WTC11 (cell line): ENCODE results near the gene CXCL12. TPM values are rescaled to one million over a fixed set of nuclear protein-coding genes. Genes with fewer than 3 reads are reported as not detected.

ENCODE experiments used
- CBFB ChIP-seq: sonication (generic); formaldehyde crosslinking; IDR thresholded peaks from 2 replicates; pipeline ENCODE4 v1.8.1; 2022; ENCODE audit warnings: mild to moderate bottlenecking, low read depth, missing genetic modification reagents
- GRHL2 ChIP-seq: fragments of 250-450 bp; sonication (Bioruptor Pico); IDR thresholded peaks from 2 replicates; pipeline ENCODE4 v1.8.0; 2022; ENCODE audit warnings: mild to moderate bottlenecking, moderate library complexity; ENCODE audit not compliant: insufficient replicate concordance, severe bottlenecking
- IRF2 ChIP-seq: sonication (generic); formaldehyde crosslinking; IDR thresholded peaks from 2 replicates; pipeline ENCODE4 v1.8.0; 2022; ENCODE audit warnings: low read depth, missing genetic modification reagents, borderline replicate concordance
- MYBL2 ChIP-seq: sonication (generic); formaldehyde crosslinking; IDR thresholded peaks from 2 replicates; pipeline ENCODE4 v1.8.1; 2023; ENCODE audit warnings: mild to moderate bottlenecking, moderate library complexity, missing genetic modification reagents
- NFYB ChIP-seq: sonication (generic); formaldehyde crosslinking; conservative IDR thresholded peaks from 2 replicates; pipeline ENCODE4 v1.8.0; 2022; ENCODE audit warnings: low read depth, missing genetic modification reagents
- NR2C2 ChIP-seq: sonication (generic); formaldehyde crosslinking; IDR thresholded peaks from 2 replicates; pipeline ENCODE4 v1.8.0; 2022; ENCODE audit warnings: mild to moderate bottlenecking, missing genetic modification reagents
- SP1 ChIP-seq: sonication (generic); formaldehyde crosslinking; conservative IDR thresholded peaks from 2 replicates; pipeline ENCODE4 v1.8.1; 2022; ENCODE audit warnings: missing genetic modification reagents
- TEAD4 ChIP-seq: sonication (generic); formaldehyde crosslinking; IDR thresholded peaks from 2 replicates; pipeline ENCODE4 v1.8.0; 2022; ENCODE audit warnings: mild to moderate bottlenecking, missing genetic modification reagents
- total RNA-seq: library from RNA; stranded (reverse); gene quantifications from 3 replicates; pipeline ENCODE4 v1.2.3, GENCODE V29; 2021
- TF ChIP-seq, protein P1 (sequence below): sonication (generic); formaldehyde crosslinking; conservative IDR thresholded peaks from 2 replicates; pipeline ENCODE4 v1.8.1; 2023; ENCODE audit warnings: mild to moderate bottlenecking, low read depth, missing genetic modification reagents, moderate library complexity
- TF ChIP-seq, protein P2 (sequence below): sonication (generic); formaldehyde crosslinking; IDR thresholded peaks from 2 replicates; pipeline ENCODE4 v1.8.0; 2022; ENCODE audit warnings: missing genetic modification reagents
- TF ChIP-seq, protein P3 (sequence below): sonication (generic); formaldehyde crosslinking; IDR thresholded peaks from 2 replicates; pipeline ENCODE4 v1.8.1; 2022; ENCODE audit warnings: low read depth, mild to moderate bottlenecking, moderate library complexity, missing genetic modification reagents, borderline replicate concordance
- TF ChIP-seq, protein P4 (sequence below): sonication (generic); formaldehyde crosslinking; IDR thresholded peaks from 2 replicates; pipeline ENCODE4 v1.8.0; 2022; ENCODE audit warnings: mild to moderate bottlenecking, missing genetic modification reagents
- TF ChIP-seq, protein P5 (sequence below): sonication (generic); formaldehyde crosslinking; IDR thresholded peaks from 2 replicates; pipeline ENCODE4 v1.8.1; 2022; ENCODE audit warnings: mild to moderate bottlenecking, missing genetic modification reagents, moderate library complexity, borderline replicate concordance
- TF ChIP-seq, protein P6 (sequence below): sonication (generic); formaldehyde crosslinking; IDR thresholded peaks from 2 replicates; pipeline ENCODE4 v1.8.1; 2023; ENCODE audit warnings: mild to moderate bottlenecking, missing genetic modification reagents, moderate library complexity
- TF ChIP-seq, protein P7 (sequence below): sonication (generic); formaldehyde crosslinking; IDR thresholded peaks from 2 replicates; pipeline ENCODE4 v1.8.1; 2023; ENCODE audit warnings: mild to moderate bottlenecking, missing genetic modification reagents, moderate library complexity
- TF ChIP-seq, protein P8 (sequence below): sonication (generic); formaldehyde crosslinking; IDR thresholded peaks from 2 replicates; pipeline ENCODE4 v1.8.0; 2022; ENCODE audit warnings: mild to moderate bottlenecking, missing genetic modification reagents
- TF ChIP-seq, protein P9 (sequence below): fragments of 250-450 bp; sonication (Bioruptor Pico); IDR thresholded peaks from 2 replicates; pipeline ENCODE4 v2.1.2; 2022; ENCODE audit warnings: mild to moderate bottlenecking, moderate library complexity
- TF ChIP-seq, protein P10 (sequence below): sonication (generic); formaldehyde crosslinking; IDR thresholded peaks from 2 replicates; pipeline ENCODE4 v1.8.1; 2022; ENCODE audit warnings: missing genetic modification reagents, borderline replicate concordance
- TF ChIP-seq, protein P11 (sequence below): sonication (generic); formaldehyde crosslinking; IDR thresholded peaks from 2 replicates; pipeline ENCODE4 v1.8.1; 2023; ENCODE audit warnings: mild to moderate bottlenecking, missing genetic modification reagents
- TF ChIP-seq, protein P12 (sequence below): sonication (generic); formaldehyde crosslinking; conservative IDR thresholded peaks from 2 replicates; pipeline ENCODE4 v1.8.1; 2022; ENCODE audit warnings: mild to moderate bottlenecking, missing genetic modification reagents

Gene CXCL12
- total RNA-seq, 1 experiment from 2014 or later: 52.4 TPM

DNA sequence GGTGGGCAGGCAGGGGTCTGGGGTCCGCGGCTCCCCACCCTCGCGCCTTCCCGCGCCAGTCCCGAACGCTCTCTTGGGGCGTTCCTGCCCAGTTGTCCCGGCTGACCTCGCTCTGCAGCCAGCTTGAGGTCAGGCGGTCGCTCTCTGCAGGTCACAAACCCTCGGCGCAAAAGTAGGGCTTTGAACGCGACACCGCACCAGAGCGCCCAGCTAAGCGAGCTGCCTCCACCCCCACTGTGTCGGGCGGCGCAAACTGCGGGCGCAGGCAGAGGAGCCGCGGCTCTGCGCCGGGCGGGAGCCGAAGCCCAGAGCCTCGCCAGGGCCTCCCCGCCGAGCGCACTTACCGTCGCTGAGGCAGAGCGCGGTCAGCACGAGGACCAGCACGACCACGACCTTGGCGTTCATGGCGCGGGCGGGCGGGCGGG, 284 bp downstream of the CXCL12 start (continued):
- TF ChIP-seq, protein P1, sequence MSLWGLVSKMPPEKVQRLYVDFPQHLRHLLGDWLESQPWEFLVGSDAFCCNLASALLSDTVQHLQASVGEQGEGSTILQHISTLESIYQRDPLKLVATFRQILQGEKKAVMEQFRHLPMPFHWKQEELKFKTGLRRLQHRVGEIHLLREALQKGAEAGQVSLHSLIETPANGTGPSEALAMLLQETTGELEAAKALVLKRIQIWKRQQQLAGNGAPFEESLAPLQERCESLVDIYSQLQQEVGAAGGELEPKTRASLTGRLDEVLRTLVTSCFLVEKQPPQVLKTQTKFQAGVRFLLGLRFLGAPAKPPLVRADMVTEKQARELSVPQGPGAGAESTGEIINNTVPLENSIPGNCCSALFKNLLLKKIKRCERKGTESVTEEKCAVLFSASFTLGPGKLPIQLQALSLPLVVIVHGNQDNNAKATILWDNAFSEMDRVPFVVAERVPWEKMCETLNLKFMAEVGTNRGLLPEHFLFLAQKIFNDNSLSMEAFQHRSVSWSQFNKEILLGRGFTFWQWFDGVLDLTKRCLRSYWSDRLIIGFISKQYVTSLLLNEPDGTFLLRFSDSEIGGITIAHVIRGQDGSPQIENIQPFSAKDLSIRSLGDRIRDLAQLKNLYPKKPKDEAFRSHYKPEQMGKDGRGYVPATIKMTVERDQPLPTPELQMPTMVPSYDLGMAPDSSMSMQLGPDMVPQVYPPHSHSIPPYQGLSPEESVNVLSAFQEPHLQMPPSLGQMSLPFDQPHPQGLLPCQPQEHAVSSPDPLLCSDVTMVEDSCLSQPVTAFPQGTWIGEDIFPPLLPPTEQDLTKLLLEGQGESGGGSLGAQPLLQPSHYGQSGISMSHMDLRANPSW (CRISPR knock-in tag): no peak
- TF ChIP-seq, protein P2, sequence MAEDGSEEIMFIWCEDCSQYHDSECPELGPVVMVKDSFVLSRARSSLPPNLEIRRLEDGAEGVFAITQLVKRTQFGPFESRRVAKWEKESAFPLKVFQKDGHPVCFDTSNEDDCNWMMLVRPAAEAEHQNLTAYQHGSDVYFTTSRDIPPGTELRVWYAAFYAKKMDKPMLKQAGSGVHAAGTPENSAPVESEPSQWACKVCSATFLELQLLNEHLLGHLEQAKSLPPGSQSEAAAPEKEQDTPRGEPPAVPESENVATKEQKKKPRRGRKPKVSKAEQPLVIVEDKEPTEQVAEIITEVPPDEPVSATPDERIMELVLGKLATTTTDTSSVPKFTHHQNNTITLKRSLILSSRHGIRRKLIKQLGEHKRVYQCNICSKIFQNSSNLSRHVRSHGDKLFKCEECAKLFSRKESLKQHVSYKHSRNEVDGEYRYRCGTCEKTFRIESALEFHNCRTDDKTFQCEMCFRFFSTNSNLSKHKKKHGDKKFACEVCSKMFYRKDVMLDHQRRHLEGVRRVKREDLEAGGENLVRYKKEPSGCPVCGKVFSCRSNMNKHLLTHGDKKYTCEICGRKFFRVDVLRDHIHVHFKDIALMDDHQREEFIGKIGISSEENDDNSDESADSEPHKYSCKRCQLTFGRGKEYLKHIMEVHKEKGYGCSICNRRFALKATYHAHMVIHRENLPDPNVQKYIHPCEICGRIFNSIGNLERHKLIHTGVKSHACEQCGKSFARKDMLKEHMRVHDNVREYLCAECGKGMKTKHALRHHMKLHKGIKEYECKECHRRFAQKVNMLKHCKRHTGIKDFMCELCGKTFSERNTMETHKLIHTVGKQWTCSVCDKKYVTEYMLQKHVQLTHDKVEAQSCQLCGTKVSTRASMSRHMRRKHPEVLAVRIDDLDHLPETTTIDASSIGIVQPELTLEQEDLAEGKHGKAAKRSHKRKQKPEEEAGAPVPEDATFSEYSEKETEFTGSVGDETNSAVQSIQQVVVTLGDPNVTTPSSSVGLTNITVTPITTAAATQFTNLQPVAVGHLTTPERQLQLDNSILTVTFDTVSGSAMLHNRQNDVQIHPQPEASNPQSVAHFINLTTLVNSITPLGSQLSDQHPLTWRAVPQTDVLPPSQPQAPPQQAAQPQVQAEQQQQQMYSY (CRISPR knock-in tag): no peak
- TF ChIP-seq, protein P3, sequence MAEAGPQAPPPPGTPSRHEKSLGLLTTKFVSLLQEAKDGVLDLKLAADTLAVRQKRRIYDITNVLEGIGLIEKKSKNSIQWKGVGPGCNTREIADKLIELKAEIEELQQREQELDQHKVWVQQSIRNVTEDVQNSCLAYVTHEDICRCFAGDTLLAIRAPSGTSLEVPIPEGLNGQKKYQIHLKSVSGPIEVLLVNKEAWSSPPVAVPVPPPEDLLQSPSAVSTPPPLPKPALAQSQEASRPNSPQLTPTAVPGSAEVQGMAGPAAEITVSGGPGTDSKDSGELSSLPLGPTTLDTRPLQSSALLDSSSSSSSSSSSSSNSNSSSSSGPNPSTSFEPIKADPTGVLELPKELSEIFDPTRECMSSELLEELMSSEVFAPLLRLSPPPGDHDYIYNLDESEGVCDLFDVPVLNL (CRISPR knock-in tag): no peak
- TF ChIP-seq CBFB (CRISPR knock-in tag): no peak
- TF ChIP-seq NFYB: no peak; the same call in 1 of the 2 replicates
- TF ChIP-seq, protein P4, sequence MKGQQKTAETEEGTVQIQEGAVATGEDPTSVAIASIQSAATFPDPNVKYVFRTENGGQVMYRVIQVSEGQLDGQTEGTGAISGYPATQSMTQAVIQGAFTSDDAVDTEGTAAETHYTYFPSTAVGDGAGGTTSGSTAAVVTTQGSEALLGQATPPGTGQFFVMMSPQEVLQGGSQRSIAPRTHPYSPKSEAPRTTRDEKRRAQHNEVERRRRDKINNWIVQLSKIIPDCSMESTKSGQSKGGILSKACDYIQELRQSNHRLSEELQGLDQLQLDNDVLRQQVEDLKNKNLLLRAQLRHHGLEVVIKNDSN (CRISPR knock-in tag): 0 out of 2 replicates have a peak, but pooled peaks have one; percentile 50
- TF ChIP-seq, protein P5, sequence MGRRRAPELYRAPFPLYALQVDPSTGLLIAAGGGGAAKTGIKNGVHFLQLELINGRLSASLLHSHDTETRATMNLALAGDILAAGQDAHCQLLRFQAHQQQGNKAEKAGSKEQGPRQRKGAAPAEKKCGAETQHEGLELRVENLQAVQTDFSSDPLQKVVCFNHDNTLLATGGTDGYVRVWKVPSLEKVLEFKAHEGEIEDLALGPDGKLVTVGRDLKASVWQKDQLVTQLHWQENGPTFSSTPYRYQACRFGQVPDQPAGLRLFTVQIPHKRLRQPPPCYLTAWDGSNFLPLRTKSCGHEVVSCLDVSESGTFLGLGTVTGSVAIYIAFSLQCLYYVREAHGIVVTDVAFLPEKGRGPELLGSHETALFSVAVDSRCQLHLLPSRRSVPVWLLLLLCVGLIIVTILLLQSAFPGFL (CRISPR knock-in tag): no peak
- no peak for TF ChIP-seq MYBL2 (CRISPR knock-in tag)
- TF ChIP-seq, protein P6, sequence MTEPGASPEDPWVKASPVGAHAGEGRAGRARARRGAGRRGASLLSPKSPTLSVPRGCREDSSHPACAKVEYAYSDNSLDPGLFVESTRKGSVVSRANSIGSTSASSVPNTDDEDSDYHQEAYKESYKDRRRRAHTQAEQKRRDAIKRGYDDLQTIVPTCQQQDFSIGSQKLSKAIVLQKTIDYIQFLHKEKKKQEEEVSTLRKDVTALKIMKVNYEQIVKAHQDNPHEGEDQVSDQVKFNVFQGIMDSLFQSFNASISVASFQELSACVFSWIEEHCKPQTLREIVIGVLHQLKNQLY (CRISPR knock-in tag): no peak
- no peak for TF ChIP-seq SP1 (CRISPR knock-in tag)
- TF ChIP-seq, protein P7, sequence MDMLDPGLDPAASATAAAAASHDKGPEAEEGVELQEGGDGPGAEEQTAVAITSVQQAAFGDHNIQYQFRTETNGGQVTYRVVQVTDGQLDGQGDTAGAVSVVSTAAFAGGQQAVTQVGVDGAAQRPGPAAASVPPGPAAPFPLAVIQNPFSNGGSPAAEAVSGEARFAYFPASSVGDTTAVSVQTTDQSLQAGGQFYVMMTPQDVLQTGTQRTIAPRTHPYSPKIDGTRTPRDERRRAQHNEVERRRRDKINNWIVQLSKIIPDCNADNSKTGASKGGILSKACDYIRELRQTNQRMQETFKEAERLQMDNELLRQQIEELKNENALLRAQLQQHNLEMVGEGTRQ (CRISPR knock-in tag): no peak
- TF ChIP-seq, protein P8, sequence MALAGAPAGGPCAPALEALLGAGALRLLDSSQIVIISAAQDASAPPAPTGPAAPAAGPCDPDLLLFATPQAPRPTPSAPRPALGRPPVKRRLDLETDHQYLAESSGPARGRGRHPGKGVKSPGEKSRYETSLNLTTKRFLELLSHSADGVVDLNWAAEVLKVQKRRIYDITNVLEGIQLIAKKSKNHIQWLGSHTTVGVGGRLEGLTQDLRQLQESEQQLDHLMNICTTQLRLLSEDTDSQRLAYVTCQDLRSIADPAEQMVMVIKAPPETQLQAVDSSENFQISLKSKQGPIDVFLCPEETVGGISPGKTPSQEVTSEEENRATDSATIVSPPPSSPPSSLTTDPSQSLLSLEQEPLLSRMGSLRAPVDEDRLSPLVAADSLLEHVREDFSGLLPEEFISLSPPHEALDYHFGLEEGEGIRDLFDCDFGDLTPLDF (CRISPR knock-in tag): no peak
- TF ChIP-seq, protein P9, sequence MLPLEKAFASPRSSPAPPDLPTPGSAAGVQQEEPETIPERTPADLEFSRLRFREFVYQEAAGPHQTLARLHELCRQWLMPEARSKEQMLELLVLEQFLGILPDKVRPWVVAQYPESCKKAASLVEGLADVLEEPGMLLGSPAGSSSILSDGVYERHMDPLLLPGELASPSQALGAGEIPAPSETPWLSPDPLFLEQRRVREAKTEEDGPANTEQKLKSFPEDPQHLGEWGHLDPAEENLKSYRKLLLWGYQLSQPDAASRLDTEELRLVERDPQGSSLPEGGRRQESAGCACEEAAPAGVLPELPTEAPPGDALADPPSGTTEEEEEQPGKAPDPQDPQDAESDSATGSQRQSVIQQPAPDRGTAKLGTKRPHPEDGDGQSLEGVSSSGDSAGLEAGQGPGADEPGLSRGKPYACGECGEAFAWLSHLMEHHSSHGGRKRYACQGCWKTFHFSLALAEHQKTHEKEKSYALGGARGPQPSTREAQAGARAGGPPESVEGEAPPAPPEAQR (CRISPR knock-in tag): no peak
- TF ChIP-seq GRHL2 (CRISPR knock-in tag): no peak
- TF ChIP-seq, protein P10, sequence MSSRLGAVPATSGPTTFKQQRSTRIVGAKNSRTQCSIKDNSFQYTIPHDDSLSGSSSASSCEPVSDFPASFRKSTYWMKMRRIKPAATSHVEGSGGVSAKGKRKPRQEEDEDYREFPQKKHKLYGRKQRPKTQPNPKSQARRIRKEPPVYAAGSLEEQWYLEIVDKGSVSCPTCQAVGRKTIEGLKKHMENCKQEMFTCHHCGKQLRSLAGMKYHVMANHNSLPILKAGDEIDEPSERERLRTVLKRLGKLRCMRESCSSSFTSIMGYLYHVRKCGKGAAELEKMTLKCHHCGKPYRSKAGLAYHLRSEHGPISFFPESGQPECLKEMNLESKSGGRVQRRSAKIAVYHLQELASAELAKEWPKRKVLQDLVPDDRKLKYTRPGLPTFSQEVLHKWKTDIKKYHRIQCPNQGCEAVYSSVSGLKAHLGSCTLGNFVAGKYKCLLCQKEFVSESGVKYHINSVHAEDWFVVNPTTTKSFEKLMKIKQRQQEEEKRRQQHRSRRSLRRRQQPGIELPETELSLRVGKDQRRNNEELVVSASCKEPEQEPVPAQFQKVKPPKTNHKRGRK (CRISPR knock-in tag): no peak
- TF ChIP-seq, protein P11, sequence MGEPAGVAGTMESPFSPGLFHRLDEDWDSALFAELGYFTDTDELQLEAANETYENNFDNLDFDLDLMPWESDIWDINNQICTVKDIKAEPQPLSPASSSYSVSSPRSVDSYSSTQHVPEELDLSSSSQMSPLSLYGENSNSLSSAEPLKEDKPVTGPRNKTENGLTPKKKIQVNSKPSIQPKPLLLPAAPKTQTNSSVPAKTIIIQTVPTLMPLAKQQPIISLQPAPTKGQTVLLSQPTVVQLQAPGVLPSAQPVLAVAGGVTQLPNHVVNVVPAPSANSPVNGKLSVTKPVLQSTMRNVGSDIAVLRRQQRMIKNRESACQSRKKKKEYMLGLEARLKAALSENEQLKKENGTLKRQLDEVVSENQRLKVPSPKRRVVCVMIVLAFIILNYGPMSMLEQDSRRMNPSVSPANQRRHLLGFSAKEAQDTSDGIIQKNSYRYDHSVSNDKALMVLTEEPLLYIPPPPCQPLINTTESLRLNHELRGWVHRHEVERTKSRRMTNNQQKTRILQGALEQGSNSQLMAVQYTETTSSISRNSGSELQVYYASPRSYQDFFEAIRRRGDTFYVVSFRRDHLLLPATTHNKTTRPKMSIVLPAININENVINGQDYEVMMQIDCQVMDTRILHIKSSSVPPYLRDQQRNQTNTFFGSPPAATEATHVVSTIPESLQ (CRISPR knock-in tag): no peak
- TF ChIP-seq, protein P12, sequence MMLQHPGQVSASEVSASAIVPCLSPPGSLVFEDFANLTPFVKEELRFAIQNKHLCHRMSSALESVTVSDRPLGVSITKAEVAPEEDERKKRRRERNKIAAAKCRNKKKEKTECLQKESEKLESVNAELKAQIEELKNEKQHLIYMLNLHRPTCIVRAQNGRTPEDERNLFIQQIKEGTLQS (CRISPR knock-in tag): no peak; the same call in 1 of the 2 replicates
- TF ChIP-seq TEAD4 (CRISPR knock-in tag): peak; percentile 29; the same call in 1 of the 2 replicates
- TF ChIP-seq IRF2 (CRISPR knock-in tag): no peak
- no peak for TF ChIP-seq NR2C2 (CRISPR knock-in tag)
